GM08714 (cell line): ENCODE results near the gene KIZ.
"Not testable (repeated sequence)": the region's sequence is repeated elsewhere in the genome, so short reads cannot be mapped to it uniquely, and the experiment has no call there.

ENCODE experiments used
- H3K4me3 ChIP-seq: fragments of 200-500 bp; sonication (Bioruptor generic); 2 replicates; pipeline ENCODE4 v1.5.1; 2014; ENCODE audit warnings: mild to moderate bottlenecking, low read length, inconsistent platforms
- ZNF274 ChIP-seq: IDR thresholded peaks from 2 replicates; pipeline ENCODE4 v1.6.1; 2012; ENCODE audit warnings: mild to moderate bottlenecking, low read depth, low read length

The KIZ gene

DNA sequence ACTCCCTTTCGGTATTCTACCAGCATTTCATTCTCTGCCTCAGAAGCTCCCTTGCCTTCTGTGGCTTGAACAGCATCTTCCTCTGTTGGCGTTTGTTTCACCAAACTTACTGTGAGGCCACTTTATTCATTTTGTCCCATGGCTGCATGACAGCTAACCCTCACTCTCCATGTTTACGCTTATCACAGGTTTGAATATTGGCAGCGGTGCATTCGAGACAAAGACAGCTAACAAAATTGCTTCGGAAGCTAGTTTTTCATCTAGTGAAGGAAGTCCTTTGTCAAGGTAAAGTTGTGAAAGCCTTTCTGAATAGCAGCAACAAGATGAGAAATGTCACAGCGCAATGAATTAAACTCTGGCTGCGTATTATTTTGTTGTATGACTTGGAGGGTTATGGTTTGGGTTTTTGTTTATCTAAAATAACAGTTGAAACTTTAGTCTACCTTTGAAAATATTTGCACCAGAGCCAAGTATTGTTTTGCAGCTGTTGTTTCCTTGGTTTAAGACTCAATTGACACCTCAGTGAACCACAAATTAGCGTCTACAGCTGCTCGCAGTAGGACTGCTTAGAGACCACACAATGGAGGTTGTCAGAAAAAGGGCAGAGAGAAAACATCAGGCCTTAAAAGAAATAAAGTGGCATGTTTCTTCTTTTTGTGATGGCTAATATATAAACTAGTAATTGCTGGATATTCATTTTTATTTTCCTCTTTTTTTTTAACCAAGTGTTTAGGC, 106.8 kb downstream of the KIZ start:
- TF ChIP-seq ZNF274 = no peak
- no peak overlapping the region for H3K4me3 ChIP-seq

DNA sequence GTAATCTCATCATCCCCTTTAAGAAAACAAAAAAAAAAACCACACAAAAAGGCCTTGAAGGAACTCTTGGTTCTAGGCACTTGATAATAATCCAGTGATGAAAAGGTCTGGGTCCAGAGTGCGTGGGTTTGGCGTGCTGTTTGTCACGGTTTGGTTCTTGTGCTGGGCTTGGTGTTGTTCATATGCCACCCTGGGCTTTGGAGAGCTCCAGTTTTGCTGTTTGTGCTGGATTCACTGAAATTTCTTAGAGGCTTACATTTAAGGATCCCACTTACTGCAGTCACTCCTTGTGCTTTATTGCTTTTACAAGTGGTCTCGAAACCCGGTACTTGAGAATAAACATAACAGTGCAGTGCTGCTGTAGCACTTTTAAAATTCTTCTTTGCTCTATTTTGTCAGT, 108.4 kb downstream of the KIZ start:
- no peak for TF ChIP-seq ZNF274
- H3K4me3 ChIP-seq = no peak overlapping the region

DNA sequence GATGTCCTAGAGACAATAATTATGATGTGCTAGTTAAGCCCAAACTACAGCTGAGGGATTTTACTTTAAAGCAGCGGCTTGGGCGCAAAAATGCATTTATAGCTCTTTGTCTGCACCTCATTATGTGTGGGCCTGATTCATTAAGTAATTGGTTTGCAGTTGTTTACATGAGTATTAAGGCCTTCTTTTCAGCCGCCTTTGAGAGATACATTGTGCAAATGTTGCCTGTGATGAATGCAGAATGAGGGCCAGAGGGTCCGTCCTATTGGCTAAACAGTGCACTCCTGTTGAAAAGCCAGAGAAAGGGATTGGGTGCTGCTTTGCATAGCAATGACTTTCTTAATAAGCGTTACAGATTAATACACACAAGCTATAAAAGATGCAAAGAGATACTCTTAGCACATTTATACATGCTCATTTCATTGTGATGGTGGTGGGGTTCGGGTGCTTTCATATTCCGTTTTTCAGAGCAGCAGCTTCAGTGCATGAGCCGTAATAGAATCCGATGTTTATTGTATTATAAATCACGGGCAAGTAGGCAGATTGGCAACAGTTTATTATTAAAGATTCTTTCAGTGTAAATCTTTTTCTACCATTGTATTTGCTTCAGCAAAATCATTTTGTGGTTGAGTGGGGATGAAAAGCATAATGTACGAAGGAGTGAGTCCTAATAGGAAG, 109.1 kb downstream of the KIZ start:
- TF ChIP-seq ZNF274 = no peak
- H3K4me3 ChIP-seq = no peak overlapping the region

DNA sequence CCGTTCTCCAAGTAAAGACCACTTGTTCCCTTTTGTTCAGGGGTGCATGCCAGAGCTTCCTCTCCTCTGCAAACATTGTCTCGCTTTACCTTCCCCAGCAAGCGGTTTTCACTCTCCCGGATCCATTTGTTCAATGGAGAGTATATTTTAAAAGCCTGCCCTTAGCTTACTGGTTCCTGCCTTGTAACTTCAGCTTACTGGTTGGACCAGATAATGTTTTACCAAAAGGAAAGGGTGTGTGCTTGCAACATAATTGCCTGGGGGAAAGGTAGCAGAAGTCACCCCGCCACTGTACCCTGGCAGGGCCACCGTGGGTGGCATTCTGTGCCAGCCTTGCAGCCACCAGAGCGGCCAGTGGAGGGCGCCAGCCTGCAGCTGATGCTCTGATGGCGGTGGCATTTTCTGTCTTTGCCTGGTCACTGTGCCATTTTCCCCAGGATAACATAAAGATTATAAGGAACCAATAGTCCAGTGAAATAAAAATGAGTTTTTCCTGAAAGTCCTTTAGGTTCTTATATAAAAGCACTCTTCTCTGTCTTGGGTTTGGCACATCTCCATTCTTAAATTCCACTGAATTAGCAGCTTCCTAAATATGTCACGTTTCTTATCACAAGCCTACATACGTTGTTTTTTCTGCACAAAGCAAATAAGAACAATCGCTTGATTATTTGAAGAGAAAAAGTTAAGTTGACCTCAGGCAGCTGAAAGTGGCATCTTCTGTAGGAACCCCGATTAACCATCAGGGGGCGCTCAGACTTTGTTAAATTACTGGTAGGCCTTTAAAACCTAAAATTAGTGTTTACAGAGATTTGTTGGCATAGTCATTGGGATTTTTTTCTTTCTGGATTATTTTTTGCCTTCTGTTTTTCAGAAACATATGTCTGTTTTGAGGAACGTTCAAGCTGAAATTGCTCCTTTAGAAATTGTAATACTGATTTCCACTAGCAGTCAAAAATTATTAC, 109.9 kb downstream of the KIZ start:
- H3K4me3 ChIP-seq = no peak overlapping the region
- no peak for TF ChIP-seq ZNF274

DNA sequence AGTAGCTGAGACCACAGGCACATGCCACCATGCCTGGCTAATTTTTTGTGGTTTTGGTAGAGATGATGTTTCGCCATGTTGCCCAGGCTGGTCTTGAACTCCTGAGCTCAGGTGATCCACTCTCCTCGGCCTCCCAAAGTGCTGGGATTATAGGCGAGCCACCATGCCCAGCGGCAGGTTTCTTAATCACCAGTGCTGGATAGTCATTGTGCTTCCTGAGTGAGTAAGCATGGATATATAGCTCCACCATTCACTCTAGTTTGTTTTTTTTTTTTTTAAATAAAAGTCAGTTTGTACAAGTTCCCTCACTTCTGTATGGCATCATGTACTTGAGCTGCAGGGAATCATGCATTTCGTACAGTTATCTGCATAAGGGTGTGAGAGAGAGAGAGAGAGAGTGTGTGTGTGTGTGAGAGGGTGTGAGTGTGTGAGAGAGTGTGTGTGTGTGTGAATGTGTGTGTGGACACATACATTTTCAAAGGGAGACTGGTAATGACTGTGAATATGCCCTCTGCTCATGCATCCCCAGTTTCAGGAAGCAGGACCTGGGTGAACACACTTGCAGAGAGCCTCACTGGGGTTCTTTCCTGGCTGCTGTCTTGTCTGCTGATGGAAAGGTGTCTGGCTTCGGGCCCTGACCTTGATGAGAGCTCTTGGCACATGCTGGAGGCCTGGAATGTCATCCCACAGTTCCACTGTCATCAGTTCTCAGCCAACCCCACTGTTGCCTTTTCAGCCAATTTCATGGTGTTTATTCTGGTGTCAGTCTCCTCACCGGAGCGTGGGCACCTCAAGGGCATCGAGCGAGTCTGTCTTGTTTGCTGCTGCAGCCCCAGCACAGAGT, 112.3 kb downstream of the KIZ start:
- TF ChIP-seq ZNF274 = no peak

DNA sequence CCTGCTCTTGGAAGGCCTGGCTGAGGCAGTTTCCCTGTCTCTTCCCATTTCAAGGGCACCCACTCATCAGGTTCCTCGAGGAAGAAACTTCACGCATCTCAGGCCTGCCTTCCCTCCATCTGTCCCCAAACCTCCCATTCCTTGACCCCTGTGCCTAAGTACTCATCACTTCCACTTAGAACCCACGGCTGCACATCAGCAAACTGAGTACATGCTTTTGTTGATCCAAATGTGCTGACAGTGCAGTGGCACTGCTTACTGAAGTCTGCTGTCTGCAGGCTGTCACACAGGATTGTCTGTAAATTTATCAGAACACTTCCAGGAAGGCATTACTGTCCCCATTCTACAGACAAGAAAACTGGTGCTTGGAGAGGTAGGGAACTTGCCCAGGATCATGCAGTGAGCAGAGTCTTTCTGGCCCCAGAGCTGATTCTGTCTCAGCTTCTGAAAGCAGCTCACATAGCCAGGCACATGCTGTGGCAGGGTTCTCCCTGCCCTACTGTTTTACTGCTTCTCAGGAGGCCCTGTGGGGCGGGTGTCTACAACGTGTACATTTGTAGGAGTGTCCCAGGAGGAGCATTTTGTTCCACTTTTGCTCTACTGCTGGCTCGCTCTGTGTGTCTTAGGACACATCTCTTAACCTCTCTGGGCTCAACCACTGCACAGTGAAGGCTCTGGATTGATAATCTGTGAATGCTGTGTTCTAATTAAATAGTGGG, 113.1 kb downstream of the KIZ start:
- TF ChIP-seq ZNF274 = no peak
- no peak overlapping the region for H3K4me3 ChIP-seq

More for the DNA sequence above, 112.3 kb downstream of the KIZ start:
- no peak overlapping the region for H3K4me3 ChIP-seq

DNA sequence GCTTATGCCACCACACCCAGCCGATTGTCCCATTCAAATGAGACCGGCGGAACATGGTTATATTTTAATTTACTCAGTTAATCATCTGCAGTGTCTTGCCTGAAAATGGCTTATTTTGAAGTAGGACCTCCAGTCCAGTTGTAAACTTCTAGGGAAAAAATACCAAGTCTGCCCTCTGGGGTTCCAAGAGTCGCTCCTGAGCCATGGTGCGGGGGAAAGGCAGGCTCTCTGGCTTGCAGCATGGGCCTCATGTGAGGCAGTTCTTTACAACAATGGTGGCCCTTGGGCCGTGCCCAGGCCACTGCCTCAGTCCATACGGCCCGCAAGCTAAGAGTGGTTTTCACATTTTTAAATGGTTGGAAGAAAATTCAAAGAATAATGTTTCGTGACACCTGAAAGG, 114.5 kb downstream of the KIZ start:
- TF ChIP-seq ZNF274 = no peak
- H3K4me3 ChIP-seq = no peak overlapping the region

DNA sequence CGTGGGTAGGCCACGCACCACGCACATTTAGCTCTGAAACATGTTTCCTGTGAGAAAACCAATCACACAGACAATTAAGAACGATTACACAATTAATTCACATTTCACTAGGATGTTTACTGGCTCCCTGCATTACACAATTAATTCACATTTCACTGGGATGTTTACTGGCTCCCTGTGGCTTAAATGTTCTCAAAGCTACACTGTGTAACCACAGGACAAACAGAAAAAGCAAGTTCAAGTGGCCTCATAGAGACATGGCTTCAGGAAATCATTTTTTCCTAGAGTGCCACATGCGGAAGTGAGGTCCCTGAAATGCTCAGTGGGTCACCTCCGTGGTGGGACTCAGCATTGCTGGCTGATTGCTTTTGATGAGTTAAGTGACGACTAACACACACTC, 115.5 kb downstream of the KIZ start:
- no peak for TF ChIP-seq ZNF274
- H3K4me3 ChIP-seq = no peak overlapping the region

DNA sequence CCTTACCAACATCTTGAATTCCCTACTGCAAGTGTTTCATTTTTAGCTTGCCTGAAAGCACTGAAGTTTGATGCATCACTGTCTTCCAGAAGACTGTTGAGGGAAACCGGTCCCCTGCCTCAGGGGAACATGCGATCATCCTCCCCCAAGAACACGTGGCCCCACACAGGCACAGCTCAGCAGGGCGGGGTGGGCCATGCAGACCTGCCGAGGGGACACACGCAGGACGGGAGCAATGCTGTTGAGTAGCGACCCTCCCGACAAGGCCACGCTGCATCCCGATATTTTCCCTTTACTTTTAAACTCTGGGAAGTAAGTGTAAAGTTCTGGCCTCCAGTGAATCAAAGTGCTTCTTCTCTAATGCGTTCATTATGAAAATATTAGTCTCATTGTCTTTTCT, 117.9 kb downstream of the KIZ start:
- no peak overlapping the region for H3K4me3 ChIP-seq
- no peak for TF ChIP-seq ZNF274

DNA sequence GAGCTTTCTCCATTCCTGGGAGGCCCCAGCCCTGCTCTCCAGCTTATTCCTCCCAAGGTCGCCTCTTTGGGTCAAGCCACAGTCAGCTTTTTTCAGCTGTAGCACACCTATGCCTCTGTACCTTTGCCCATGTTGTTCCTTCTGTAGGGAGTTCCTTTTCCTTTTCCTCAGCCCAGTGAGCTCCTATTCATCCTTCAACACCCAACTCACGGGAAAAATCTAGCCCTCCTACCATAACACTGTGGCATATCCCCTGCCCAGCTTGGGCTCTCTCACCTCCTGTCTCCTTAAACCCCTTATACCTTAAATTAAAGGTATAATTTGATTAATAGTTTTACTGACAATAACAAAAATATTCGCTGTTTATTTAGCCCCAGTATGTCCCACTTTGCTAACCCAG, 118.9 kb downstream of the KIZ start:
- no peak overlapping the region for H3K4me3 ChIP-seq
- no peak for TF ChIP-seq ZNF274

DNA sequence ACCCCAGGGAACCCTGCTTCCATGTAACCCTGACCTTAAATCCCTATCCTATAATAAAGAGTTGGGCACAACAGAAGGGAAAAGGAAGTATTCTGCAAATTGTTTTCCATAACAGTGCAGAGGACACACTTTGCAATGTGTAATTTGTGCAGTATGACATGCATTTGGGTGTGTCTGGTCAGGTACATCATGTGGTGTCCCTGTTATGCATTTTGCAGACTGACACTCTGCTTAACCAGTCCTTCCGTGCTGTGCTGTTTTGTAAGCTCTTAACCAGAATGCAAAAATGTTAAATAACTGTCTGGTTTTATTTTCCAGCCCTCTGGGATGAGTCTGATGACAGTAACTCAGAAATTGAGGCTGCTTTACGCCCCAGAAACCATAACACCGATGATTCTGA, 120.3 kb downstream of the KIZ start:
- H3K4me3 ChIP-seq = no peak overlapping the region
- TF ChIP-seq ZNF274 = no peak

DNA sequence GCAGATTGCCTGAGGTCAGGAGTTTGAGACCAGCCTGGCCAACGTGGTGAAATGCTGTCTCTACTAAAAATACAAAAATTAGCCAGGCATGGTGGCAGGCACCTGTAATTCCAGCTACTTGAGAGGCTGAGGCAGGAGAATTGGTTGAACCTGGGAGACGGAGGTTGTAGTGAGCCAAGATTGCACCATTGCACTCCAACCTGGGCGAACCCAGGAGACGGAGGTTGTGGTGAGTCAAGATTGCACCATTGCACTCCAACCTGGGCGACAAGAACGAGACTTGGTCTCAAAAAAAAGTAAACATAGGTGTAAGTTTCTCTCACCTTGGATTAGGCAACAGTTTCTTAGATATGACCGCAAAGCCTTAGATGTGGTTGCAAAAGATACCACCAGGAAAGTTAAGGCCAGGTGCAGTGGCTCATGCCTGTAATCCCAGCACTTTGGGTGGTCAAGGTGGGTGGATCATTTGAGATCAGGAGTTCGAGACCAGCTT, 121.8 kb downstream of the KIZ start:
- H3K4me3 ChIP-seq = not testable (repeated sequence)

DNA sequence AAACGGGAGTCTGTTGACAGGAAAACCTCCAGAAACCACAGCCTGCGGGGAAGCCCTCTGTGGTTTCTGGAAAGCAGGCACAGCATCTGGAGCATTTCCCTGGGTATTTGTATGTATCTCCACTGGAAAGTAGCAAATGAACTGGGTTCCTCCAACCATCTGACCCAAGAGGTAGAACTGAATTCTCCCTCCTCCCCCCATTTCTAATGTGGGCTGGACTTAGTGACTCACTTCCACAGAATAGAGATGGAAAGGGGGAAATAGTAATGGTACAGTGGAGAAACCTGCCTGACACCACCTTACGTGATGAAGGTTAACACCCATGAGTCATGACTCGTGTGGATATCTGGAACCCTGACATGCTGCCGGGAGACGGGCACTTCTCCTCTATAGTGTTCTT, 125.4 kb downstream of the KIZ start:
- no peak for TF ChIP-seq ZNF274
- H3K4me3 ChIP-seq = no peak overlapping the region
